Amniotic stem cell (primary cell): ENCODE data around the gene CLOCK.

Source experiments
- DNase-seq: peaks from one replicate; lab custom pipeline; 2025; lab: John Stamatoyannopoulos, UW

The CLOCK gene

GRCh38 chr4:55380576-55380975 is 166.1 kb downstream of the CLOCK start:
- DNase-seq, result no peak

DNA sequence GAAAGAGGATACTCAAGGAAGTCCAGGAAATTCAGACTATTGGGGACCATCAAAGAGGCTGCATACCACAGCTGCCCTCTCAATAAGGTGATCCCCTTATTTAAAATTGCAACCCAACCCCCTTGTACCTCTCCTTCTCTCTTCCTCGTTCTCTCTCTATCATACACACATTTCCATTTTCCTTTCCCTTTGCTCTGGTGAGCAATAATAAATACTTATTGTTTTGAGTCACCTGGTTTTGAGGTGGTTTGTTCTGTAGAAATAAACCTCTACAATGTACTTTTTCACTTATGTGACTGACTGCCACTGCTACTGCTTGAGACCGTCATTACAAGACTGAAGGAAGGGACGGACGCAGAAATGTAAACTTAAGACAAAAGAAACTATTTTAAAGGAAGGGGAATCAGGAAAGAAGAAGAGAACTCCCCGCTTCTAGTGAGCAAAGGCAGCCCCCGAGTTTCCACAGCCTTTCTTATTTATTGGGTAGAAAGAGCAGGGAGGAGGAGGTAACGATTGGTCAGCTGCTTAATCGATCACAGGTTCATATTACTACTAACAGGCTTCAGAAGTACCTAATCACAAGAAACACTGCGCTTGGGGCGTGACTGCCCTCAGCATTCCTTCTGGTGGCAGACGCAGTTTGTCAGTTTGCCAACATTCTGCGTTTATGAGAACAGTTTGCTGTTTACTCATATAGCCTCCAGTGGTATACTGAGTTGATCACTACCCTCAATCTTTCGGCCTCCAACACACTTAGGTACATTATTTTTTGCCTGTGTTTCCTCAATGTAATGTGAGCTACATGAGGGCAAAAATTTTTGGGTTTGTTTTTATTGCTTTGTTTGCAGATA is 167.9 kb downstream of the CLOCK start:
- no peak for DNase-seq
